Posterior vena cava (tissue), 2 donors: ENCODE data around the gene PIGP. TPM values are rescaled to one million over a fixed set of nuclear protein-coding genes. Genes with fewer than 3 reads are reported as not detected.

ENCODE experiments used
- total RNA-seq, 2 donors: library from RNA; stranded (reverse); fragmentation: NEBNext Ultra II Directional; extraction: Animal tissue kit (Norgen Biotek cat#: 25700); gene quantifications; one replicate each; pipeline ENCODE4 v1.2.1, GENCODE V29; 2021
- donor health status: DM: yes; HTN: yes; CAD: no.
- donor health status: DM: yes; HTN: yes; CAD: no.

PIGP gene
- total RNA-seq, 2 donors from 2014 or later = 23.7 to 28.9 TPM

Other genes with a start within 250 kb of the PIGP start
- 10 to 100 TPM; 15.5 to 18.2 TPM for gene HLCS, start 106.4 kb downstream of the PIGP start, total RNA-seq
- gene RIPPLY3, start 66.4 kb downstream of the PIGP start, total RNA-seq = not detected
- 100 to 1,000 TPM in 1 of 2 donors, 10 to 100 TPM in 1; 98.4 to 123 TPM for gene TTC3, start 183 bp upstream of the PIGP start, total RNA-seq
- 10 to 100 TPM; 42.0 to 44.4 TPM for gene VPS26C, start 194.3 kb upstream of the PIGP start, total RNA-seq